IPS-NIHi7 (cell line): Measurements from ENCODE around the gene LHFPL4.

ENCODE experiments used
- DNase-seq: peaks from one replicate; pipeline ENCODE4 v3.0.0; 2012; ENCODE audit warnings: mixed read lengths; ENCODE audit errors: extremely low spot score

LHFPL4 gene

DNA sequence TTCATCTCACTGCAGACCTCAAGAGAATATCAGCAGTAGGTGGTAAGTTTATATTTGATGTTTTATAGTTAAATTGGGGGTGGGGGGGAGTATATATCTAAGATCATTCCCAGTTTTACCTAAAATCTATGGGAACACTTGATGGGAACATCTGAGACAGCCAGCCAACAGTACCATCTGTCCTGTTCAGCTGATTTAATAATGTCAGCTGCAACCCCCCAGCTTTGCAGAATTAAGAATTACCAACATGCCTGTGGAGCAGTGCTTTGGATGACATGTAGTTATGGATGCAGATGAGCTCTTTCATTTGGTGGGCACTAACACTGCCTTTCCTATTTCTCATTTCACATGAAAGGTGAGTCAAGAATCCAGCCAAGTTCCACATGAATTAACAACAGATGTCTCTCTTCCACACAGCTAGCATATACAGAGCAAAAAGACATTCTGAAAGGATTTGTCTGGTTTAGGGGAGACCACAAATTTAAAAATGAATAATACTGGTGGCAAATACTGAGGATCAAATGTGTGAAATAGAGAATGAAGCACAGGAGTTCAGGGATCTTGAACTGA, 80.0 kb downstream of the LHFPL4 start:
- DNase-seq = no peak

DNA sequence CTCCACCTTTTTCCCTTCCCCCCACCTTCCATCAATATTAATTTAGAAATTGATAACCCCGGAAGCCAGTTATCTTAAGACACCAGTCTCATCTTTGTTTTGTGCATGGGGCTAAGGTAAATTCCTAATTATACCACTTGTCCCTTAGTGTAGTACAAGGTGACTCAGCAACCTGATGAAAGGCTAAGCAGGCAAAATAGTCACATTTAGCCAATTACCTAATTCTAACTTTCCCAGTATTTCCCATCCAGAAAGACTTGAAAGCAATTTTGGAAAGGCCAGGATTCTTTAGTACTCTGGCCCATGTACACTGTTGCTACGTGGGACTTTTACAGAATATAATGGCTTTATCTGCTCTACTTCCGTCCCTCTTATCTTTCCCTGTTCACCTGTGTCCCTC, 83.6 kb downstream of the LHFPL4 start:
- no peak for DNase-seq

DNA sequence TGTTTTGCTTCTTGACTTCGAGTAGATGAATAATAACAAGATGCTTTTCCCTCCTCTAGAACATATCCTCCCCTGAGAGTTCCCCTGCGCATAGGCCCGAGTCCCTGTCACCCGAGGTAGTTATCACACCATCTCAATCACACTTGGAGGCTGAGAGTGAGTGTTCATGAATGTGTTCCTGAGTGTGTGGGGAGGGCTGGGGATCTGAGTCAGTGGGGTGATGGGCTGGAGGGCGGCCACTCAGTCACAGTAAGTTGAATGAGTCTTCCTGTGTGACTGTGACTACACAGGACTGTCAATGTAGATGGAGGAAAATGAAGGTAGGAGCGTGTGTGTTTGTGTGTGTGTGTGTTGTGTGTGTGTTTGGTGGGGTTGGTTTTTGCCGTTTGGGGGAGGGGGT, 85.2 kb downstream of the LHFPL4 start:
- DNase-seq = no peak

DNA sequence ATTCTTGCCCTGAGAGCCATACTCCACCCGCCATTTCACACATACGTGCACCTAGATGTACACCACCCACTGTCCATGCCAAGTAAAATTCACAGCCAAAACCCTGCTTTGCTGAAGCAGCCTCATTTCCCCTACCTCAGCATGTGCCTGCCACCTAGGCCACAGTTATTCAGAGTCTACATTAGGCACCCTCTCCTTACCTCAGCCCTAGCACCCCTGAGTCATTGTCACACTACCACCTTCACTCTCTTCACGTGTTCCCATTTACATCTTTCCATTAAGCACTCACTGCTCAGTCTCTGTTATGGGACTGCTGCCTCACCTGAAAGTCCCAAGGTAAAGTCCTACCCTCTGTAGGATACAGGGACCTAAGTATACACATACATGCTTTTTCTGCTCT, 86.2 kb downstream of the LHFPL4 start:
- no peak for DNase-seq

DNA sequence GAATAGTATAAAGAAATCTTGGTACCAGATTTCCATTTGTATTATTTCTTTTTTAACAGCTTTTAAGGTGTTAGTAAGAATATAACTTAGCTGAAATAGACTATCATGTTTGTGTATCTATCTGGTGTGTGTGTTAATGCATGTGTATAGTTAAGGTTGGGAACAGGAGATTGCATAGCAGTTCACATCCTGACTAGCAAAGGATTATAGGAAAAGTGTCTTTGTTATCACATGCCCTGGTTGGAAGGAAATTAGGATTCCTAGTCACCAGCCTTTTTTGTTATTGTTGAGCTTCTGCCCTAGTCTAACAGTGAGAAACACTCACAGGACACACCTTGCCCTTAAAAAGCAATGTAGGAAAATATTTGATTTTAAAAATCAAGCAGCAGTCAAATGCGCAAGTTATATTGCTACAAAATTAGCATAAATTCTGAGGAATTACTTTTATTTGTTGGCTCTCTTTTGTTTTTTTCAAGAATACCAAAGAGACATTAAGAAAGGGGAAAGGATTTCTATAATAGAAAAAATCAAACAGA, 98.0 kb downstream of the LHFPL4 start:
- DNase-seq = no peak

DNA sequence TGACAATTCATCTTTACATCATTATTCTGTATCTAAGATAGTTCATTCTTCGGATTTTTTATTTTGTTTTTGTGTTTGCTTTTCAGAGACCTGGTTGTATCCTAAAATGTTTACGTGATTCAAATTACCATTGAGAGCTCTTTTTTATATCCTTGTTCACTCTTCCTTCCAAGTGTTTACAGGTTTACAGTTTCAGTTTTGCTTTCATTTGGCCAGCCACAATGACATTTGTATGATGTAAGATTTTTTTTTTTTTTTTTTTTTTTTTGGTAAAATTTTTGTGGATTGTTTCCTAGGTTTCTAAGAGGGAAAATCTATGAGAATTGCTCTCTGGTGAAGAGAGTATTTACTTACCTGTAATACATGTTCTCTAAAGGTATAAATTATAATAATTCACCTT, 101.2 kb downstream of the LHFPL4 start:
- no peak for DNase-seq

DNA sequence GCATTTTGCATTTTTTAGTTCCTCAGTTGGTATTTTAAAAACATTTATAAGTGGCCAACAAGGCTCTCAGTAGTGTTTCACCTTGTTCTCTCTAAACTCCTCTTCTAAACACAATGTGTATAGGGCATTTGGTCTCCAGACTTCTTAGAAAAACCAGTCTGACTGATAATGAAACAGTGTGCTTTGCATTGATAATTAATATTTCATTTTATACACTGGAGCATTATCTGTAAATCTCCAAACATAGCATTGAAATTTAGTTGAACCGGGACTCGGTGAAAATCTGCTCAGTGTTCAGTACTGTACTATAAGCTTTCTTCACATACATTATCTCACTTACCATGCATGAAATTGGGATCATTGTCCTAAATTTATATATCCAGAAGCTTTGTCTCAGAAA, 102.6 kb downstream of the LHFPL4 start:
- no peak for DNase-seq

DNA sequence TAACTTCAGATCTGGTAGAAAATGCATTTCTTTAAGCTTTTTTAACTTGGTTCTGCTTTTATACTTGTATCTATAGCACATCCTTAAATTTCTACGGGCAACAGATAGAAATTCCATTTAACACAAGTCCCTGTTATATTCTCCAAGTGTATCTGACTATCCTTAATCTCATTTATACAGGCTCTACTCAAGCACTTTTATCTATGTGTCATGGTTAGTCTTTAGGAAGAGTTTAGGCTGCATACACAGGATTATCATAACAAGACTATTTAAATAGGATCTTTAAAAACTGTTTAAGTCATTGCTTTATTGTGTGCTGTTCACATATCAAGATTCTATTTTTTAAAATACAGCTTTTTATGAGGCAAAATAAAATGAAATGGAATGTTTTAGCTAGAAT, 103.5 kb downstream of the LHFPL4 start:
- no peak for DNase-seq

DNA sequence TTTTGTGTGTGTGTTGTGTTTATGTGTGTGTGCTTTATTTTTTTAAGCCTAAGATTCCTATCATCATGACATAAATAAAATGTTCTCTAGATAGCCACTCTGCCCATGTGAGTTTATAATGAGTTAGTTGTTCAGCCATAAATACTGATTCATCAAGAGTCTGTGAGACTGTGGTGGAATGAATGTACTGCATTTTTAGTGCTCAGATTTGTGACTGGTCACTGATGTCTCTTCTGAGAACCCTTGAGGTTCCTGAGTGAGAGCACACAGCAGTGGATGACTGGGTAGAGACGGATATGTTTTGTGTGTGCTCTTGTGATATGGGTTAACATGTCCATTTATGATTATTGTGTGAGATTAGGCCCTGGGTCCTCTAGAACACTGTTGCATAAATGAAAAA, 105.0 kb downstream of the LHFPL4 start:
- DNase-seq = no peak
